GM18505 (cell line): ENCODE results near the gene MMS19.
"Not testable (repeated sequence)": the region's sequence is repeated elsewhere in the genome, so short reads cannot be mapped to it uniquely, and the experiment has no call there.

Source experiments
- ATAC-seq: cut with Tn5 transposase; IDR thresholded peaks from one replicate; pipeline ENCODE4 v1.9.1; 2021; ENCODE audit not compliant: unreplicated experiment
- POLR2A ChIP-seq: IDR thresholded peaks from 4 replicates; pipeline ENCODE4 v1.6.1; 2011; ENCODE audit warnings: borderline replicate concordance; ENCODE audit not compliant: insufficient read depth, insufficient read length; ENCODE audit errors: extremely low read depth

Gene MMS19

DNA sequence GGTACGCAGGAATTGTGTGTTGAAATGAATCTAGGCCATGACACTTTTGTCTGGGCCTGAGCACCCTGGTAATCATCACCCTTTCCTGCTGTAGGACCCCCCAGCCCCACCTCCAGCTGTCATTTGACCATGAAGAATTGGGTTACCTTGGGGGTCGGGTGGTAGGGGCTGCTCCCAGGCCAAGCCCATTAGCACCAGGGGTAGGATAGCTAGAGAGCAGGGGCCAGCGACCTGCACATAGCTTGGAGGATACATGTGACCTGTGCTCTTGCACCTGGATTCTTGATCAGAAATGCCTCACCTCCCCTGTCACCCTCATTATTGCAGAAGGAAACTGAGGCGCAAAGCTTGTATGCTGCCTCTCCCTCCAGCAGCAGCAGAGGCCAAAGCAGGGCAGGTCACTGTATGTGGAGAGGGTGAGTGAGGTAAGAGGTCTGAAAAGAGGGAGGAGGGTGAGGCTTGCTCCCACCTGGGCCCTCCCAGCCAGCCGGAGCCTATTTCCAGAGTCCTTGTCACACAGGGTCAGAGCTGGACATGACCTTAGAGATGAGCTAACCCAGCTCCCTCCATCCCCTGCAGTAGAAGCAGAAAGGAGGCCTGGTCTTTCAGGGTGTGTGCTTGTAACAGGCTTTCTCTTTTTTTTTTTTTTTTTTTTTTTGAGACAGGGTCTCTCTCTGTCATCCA lies 39.1 kb upstream of the MMS19 start:
- no peak for ATAC-seq
- TF ChIP-seq POLR2A, result no peak

- ATAC-seq, result no peak
- no peak for TF ChIP-seq POLR2A
Measured at GRCh38 chr10:97534746-97535367, 36.6 kb upstream of the MMS19 start.

DNA sequence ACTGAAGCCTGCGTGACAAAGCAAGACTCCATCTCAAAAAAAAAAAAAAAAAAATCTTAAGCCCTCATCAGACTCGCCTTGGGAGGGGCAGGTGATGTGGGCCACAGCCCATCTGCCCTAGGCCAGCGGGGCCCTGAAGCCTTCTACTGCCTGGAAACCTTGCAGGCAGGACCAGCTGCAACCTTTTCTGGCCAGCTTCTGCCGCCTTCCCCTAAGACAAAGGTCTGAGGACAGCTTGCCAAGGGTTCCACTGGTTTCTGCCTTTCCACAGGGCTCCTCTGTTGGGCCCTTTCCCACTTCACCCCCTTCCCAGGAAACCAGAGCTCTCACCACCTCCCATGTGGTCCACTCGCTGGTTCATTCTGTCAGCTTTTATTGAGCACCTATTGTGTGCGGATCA lies 35.7 kb upstream of the MMS19 start:
- TF ChIP-seq POLR2A, result no peak
- no peak for ATAC-seq

GRCh38 chr10:97532935-97533671 lies 34.9 kb upstream of the MMS19 start:
- no peak for TF ChIP-seq POLR2A
- no peak for ATAC-seq

DNA sequence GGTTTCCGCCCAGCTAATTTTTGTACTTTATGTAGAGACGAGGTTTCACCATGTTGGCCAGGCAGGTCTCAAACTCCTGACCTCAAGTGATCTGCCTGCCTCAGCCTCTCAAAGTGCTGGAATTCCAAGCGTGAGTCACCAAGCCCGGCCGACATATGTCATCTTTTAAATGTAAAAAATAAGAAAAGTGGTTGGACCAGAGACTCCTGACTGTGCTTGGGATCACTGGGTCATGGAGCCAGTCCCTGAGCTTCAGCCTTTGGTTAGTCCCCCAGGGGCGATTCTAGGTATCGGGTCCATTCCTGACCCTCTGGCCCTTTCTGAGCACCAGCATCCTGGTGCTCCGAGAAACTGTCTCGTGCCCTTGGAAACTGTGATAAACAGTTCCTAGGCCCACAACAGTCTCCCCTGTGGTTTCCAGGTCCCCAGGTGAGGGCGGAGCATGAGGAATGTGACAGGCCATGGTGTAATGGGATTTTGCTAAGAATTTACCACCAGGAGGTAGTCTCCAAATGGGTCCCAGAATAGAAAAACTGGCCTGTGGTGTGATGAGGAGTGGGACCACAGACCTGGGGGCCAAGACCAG lies 33.3 kb upstream of the MMS19 start:
- TF ChIP-seq POLR2A, result no peak
- no peak for ATAC-seq

DNA sequence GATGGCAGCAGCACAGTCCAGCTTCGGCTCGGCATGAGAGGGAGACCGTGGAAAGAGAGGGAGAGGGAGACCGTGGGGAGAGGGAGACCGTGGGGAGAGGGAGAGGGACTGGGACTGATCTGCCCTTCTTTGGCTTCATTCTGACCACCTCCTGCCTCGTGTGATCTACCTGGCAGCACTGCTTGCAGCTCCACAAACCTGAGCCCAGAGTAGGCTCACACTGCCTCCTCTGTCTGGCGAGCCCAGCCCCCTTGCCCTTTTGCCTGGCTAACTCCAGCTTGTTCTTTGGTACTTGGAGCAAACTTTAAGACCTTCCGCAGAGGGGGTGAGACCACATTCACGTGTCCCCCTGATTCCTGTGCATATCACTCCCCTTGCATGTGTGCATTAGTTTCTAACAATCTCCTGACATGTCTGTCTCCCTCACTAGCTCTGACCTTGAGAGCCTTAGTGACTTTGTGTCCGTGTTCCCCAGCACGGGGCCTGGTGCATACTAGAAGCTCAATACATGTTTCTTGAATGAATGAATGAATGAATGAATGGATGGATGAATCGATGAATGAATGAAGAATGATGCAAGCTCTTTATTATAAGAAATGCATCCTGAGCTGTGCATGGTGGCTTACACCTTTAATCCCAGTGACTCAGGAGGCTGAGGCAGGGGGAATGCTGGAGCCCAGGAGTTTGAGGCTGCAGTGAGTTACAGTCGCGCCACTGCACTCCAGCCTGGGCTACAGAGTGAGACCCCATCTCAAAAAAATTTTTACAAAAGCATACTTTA lies 31.7 kb upstream of the MMS19 start:
- no peak for ATAC-seq
- no peak for TF ChIP-seq POLR2A

DNA sequence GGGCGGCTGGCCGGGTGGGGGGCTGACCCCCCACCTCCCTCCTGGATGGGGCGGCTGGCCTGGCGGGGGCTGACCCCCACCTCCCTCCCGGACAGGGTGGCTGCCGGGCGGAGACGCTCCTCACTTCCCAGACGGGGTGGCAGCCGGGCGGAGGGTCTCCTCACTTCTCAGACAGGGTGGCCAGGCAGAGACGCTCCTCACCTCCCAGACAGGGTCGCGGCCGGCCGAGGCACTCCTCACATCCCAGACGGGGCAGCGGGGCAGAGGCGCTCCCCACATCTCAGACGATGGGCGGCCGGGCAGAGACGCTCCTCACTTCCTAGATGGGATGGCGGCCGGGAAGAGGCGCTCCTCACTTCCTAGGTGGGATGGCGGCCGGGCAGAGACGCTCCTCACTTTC lies 30.7 kb upstream of the MMS19 start:
- ATAC-seq, result not testable (repeated sequence)

- ATAC-seq, result no peak
- no peak for TF ChIP-seq POLR2A
Measured at GRCh38 chr10:97525683-97526110, 27.5 kb upstream of the MMS19 start.

GRCh38 chr10:97525086-97525485 lies 26.9 kb upstream of the MMS19 start:
- ATAC-seq, result no peak

DNA sequence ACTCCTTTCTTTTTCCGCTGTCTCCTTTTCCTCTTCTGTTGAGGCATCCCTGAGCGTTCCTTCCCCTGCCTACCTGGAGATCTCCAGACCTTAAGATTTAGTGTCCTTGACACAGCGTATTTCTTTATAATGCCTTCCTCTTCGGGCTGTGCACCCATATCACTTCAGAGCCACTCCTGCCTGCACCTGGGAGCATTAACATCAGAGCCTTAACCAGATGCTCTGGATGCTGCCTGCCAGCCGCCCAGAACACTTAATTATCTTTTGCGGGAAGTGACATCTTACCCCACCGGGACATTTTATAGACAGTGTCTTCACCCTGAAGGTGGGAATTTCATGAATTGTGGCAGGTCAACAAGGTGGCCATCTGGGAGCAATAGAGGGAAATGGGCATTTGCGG lies 24.7 kb upstream of the MMS19 start:
- ATAC-seq, result no peak
- TF ChIP-seq POLR2A, result no peak

More at GRCh38 chr10:97525086-97525485, 26.9 kb upstream of the MMS19 start:
- TF ChIP-seq POLR2A, result no peak

DNA sequence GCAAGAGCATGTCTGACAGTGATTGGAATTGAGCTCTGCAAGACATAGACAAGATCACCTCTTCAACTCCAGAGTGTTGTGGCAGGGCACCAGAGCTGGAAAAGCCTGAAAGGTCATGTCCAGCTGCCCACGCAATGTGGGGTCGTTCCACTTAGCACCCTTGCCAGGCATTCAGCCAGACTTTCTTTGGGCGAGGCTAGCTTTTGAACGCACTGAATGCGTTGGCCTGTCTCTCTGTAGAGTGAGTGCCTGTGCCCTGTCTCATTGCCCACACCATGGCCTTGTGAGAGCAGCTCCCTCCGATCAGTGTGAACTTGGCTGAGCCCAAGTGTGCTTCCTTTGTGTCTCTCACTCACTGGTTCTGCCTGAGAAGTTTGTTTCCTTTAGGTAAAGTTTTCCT lies 23.8 kb upstream of the MMS19 start:
- no peak for TF ChIP-seq POLR2A

DNA sequence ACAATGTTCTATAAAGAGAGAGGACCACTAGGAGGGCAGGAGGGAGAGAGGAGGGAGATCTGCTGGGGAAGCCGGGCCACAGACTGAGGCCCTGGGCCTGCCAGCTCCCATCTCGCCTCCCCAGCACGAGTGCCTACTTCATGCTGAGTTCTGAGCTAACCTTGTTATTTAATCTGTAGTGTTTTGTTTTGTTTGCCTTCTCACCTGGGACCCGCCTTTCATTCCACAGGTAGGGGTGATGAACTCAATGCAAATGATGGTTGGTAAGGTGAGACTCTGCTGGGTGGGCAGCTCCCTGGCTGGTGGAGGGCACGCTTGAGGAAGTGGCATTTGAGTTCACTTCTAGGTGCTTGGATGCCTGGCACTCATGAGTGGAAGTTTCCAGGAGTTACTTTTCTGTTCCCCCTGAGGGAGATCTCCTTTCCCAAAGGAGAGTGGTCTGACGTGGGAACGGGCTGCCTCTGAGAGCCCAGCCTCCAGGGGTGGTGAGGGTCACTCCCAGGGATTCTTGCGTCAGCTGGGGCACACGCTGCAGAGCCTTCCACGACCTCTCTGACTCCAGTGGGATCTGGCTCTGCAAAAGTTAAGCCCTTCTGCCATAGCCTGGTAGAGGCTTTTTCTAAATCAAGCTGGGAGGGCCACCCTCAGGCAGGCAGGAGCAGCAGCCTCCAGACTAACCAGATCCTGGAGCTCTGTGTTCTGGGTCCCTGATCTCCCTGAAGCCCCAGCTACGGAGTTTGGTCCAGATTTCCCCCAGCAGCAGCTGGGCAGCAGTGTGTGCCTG lies 22.9 kb upstream of the MMS19 start:
- TF ChIP-seq POLR2A, result no peak
- no peak for ATAC-seq

More for the DNA sequence above, 23.8 kb upstream of the MMS19 start:
- ATAC-seq, result no peak
